Measurements from ENCODE around the gene ATP5PB.

ATP5PB gene

GRCh38 chr1:111476214-111476613 is 26.9 kb downstream of the ATP5PB start:
- no peak for FAIRE-seq

DNA sequence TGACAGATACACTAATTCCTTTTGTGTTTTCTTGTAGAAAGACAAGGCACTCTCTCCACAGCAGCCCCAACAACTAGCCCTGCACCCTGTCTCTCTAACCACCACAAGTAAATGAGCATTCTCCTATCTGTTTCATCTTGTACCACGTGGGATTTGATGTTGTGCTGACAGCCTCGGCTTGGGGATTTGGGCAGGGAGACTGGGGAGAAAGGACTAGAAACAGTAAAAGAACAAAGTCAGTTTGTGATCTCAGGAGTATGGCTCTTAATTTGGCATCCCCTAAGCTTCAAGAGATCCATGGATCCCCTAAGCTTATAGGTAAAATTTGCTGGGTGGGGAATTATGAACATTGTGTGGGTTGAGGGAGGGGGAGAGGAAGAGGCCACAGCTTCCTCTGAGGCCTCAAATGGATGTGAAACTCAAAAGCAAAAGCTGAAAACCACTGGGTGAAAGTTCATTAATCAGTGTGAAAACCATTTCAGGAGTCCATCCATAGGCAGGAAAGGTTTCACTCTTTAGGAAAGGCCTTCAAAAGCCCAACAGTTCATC is 27.6 kb downstream of the ATP5PB start:
- FAIRE-seq = no peak

GRCh38 chr1:111480674-111481073 is 31.4 kb downstream of the ATP5PB start:
- no peak for FAIRE-seq

DNA sequence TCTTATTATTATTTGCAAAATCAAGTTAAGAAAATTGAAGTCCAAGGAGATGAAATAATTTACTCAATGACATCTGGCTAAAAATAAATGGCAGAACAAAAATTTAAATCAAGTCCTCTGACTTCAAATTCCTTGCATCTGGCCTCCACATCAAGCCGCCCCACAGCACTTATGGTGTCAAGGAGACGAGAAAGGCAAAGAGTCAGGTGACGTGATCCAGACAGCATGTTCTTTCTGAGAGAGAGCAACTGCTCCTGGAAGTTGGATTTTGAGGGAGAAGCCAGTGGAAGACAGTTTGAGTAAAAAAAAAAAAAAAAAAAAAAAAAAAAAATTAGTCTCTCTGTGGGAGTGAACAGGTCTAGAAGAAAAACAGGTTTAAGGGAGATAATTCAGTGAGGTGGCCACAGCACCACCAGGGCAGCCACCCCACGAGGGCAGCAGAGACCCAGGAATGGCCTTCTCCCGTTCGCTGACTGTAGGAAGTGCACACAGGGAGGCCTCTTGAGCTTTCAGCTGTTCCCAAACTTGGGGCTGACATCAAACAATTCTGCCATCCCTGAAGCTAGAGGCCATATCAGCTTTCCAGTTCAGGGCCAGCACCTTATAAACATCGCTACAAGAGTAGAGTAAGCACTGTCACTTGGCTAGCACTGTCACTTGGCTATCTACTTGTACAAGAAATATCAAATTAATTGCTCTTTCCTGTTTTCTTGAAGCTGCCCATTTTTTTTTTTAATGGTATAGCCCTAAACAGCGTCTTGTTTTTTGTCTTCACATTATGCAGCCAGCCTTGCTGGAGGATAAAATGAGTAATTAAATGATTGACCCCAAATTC is 32.3 kb downstream of the ATP5PB start:
- FAIRE-seq = no peak

- no peak for FAIRE-seq
Observed at GRCh38 chr1:111483166-111483565, 33.9 kb downstream of the ATP5PB start.

GRCh38 chr1:111483876-111484275 is 34.6 kb downstream of the ATP5PB start:
- FAIRE-seq = no peak

DNA sequence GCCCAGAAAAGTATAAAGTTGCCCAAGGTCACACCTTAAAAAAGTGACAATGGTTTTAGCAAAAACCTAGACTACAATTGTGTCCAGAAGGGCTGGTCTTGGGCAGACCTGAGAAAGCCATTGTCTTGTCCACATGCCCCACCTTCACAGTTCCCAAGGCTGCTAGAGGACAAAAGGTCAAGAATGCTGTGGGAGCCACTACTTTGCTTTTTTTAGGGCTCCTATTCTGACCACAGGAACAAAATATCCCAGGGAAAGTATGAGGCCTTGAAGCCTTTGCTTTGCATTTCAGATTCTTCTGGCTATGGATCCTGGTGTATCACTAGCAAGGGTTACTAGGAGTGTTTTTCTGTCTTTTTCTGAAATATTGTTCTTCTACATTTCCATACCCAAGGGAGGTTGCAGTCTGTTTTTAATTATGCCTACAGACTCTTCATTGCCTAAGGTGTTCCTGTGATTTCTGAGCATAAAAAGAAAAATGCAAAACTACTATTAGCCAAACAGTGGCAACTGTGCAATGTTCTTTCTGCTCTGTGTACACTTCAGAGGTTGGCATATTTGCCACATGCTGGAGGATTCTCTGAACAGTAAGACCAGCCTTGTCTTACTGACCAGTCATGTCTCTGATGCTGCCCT is 35.2 kb downstream of the ATP5PB start:
- FAIRE-seq = no peak

GRCh38 chr1:111486431-111486830 is 37.2 kb downstream of the ATP5PB start:
- no peak for FAIRE-seq

- FAIRE-seq = no peak
Observed at GRCh38 chr1:111487133-111487532, 37.9 kb downstream of the ATP5PB start.

DNA sequence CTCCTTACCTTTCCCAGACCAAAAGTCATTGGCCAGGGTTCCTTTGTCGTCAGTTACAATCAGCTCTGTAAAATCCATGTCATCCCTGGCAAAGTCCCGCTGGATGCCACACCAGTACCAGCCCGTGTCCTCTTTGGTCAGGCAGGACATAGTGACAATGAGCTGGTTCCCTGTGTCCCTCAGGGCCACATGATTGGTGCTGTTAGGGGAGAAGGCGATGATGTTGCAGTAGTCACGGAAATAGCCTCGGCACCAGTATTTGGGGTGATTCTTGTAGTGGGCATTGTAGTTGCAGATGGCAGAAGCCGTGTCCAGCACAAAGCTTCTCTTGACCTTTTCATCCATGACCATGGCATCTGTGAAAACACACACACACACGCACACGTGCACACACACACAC is 39.4 kb downstream of the ATP5PB start:
- no peak for FAIRE-seq

DNA sequence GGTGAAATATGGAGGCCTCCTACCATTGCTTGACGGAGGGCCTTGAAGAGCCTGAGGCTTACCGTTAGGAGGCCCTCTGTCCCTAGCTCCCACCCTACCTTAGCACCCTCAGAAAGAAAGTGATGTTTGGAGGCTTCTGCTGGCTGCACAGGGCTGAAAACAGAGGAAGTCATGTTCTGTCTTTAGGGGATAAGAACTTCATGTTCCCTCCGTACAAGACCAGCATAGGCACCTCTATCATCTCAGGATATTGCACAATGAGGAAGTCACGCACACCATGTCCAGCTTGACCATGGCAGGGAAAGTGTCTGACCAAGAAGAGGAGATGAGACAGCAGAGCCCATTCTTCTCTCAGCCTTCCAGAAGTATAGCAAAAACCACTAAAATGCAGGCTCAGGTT is 40.3 kb downstream of the ATP5PB start:
- FAIRE-seq = no peak

DNA sequence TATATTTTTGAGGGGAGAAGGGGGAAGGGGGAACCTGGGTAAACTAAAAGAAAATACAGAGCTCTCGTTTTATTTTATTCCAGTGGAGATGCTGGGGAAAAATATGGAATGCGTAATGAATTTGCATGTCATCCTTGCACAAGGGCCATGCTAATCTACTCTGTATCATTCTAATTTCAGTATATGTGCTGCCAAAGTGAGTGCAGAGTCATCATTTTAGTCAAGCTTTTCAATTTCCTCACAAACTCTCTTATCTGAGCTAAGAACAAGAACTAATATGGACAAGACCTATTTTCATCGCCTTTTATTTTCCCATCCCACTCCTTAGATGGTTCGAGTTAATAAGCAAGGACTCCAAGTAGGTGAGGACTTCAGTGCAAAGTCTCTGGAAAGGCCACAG is 41.0 kb downstream of the ATP5PB start:
- no peak for FAIRE-seq

GRCh38 chr1:111491070-111491469 is 41.8 kb downstream of the ATP5PB start:
- FAIRE-seq = no peak

DNA sequence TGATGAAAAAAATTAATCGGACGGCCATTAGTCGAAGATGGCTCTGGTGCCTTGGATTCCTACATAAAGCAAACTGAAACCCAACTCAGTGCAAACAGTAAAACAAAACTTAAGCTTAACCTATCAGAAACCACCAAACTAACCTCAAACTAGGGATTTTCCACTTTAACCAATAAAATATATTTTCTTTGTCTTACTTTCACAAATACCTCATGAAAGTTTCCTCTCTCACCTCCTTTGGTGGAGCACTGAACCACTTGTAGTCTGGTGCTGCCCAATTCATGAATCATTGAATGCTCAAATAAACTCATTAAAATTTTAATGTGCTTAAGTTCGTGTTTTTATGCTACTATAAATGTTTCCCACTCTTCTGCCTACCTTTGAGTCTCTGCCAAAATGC is 47.1 kb downstream of the ATP5PB start:
- no peak for FAIRE-seq

- no peak for FAIRE-seq
Observed at GRCh38 chr1:111497592-111497991, 48.3 kb downstream of the ATP5PB start.

DNA sequence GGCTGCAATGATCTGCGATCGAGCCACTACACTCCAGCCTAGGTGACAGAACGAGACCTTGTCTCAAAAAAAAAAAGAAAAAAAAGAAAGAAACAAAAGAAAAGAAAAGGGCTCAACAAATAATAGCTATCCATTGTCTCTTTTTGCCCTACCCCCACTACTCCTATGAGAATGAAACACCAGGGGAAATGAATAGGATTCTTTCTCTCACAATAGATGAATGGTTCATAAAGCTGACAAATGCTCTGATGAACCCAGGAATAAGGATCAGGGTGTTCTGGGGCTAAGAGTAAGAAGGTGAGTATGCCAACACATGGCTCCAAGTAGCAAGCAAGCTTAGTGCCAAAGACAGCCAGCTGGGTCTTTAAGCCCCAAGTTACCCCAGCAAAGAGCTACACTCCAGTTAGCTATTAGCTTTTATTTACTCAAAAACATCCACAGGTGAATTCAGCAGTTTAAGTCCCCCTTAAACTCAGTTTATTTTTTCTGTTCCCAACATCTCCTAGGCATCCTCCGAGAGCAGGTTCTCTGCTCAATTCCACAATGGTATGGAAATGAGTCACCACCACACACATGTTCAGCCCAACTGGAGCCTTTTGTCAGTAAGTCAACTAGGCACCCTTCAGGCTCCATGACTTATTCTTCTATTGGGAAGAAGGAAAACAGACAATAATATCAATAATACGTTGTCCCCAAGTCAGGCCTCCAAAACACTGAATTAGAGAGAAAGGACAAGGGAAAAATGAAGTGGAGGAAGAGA is 49.9 kb downstream of the ATP5PB start:
- FAIRE-seq = no peak

DNA sequence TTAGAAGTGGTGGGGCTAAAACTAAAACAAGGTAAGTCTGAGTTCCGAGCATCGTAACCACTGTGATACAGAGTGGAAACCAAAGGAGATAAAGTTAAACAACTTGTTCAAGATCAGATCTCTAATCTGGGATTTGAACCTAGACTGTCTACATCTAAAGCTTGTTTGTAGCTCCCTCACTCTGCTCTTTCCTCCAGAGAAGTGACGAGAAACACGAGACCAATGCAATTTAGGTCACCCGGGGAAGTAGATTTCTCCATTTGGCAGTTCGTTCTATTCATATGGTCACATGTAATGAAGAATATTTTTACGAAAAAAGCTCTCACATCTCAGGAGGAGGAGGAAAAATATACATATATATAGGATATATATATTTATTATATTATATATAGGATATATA is 52.4 kb downstream of the ATP5PB start:
- FAIRE-seq = no peak

DNA sequence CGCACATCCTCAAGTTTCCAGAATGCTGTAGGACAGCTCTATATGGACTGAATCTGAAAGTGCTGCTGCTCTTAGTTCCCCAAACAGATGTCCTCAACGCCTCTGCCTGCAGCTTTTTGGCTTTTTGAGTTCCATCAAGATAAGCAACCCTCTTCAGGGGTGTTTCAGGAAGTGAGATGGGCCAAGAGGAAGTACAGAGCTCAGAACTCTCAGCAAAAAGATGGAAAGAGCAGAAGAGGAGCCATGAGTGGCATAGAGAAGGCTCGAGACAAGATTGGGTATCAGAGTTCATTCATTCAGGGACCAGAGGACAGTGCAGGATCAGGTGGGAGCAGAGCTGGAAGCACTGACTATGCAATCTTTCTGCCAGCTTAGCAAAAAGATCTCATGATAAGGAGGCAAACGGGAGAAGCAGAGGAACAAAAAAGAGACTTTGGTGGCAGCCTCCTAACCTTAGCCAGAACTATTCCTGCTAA is 54.4 kb downstream of the ATP5PB start, which contains the start of the genes ADORA3 and TMIGD3:
ADORA3 (minus strand) TSS at position 49 of the 476 bp plus-strand sequence. CDS start 279 bp downstream, outside the sequence.
TMIGD3 (minus strand) TSS at position 49 of the 476 bp plus-strand sequence. CDS start 279 bp downstream, outside the sequence.
- no peak for FAIRE-seq

DNA sequence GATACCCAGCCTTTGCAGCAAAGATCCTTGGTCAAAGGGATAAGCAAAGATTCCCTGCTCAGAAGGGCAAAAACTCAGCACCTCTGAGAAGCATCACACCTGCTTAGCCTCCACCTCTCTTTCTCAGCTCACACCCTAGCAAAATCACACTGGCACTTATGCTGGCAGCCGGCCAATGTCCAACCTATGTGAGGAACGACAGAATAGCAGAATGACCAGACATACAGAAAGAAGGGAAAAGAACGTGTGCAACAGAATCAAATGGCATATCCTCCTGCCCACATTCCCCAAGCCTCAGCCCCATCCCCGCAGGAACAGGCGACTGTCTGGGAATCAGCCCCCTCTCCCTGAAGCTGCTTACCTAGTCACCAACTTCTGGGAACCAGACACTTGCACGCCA is 54.8 kb downstream of the ATP5PB start:
- no peak for FAIRE-seq

DNA sequence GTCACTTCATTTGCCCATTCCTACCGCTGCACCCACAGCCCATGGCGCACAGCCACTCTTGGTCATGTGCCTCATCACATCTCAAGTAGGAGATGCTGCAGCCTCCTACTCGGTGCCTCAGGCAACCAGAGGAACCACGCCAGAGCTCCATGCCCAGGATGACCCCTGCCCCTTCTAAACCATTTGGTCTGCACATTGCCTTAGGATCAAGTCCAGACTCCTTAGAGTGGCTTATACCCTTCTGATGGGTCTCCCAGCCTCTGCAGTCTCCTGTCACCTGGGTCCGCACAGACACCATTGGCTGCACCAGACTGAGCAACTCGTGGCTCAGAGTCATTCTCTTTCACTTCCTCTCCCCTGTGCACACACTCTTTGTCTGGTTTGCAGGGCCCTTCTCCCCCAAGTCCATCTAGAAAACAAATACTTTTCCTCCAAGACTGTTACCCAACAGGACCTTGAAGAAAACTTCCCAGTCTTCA is 56.4 kb downstream of the ATP5PB start:
- FAIRE-seq = no peak

DNA sequence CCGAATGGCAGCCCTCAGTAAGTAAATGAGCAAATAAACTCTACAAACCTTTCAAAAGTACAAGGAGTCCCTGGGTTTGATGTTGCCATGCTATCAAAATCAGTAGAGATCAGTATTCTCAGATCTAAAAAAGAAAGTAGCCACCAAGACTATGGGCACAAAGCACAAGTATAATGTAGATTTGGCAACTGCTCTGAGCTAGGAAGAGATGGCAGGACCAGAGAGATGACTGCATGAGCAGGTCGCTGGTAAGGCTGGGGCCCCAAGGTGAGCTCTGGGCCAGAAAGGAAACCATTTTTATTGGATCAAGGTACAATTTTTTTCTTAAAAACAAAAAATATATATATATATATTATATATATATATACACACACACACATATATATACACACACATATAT is 57.3 kb downstream of the ATP5PB start:
- no peak for FAIRE-seq

DNA sequence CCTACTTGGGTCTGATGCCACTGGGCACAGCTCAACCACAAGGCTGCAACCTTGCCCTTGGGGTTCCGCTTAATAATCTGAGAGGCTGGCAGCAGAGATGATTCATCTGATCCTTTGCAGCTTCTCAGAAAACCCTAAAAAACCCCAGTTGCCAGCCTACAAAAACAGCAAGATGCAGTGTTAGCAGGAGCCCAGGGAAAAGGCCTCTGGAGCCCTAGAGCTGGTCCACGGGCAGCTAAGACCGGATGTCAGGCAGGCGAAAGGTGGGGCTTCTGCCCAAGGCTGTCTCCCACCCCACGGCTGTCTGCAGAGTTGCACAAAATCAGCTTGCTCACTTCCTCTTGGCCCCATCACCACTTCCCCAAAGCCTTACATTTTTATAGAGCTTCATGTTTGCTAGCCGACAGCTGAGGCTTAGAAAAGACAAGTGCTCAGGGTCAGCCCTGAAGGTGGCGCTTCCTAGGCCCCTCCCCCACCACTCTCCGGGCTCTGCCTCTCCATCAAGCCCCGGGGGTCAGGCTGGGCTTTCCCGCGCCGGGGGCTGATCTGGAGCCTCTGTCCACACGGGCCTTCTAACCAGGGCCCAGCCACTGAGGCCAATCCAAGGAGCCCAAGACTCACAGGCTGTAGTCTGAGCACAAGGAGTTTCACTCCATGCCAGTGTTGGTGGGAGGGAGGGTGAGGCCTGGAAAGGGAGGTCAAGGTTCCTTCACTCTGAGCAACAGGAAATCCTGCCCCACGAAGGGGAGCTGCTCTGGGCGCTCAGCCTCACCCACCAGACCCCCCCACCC is 58.3 kb downstream of the ATP5PB start:
- FAIRE-seq = no peak
